ENCODE data around the gene LSS. TPM values are rescaled to one million over a fixed set of nuclear protein-coding genes. Genes with fewer than 3 reads are reported as not detected.

LSS gene
- total RNA-seq, 6 donors from 2014 or later = 71.7 to 266 (median 135) TPM

GRCh38 chr21:46220275-46220810, 8.2 kb downstream of the LSS start:
- no peak for ATAC-seq (ENCODE audit: low FRiP score in 2 of 2)
- no peak for DNase-seq

GRCh38 chr21:46219591-46220239, 8.9 kb downstream of the LSS start:
- ATAC-seq (ENCODE audit: low FRiP score in 2 of 2) (no peak), DNase-seq (peak in 1 of 2 donors; percentile 35)
- Histone ChIP-seq H3K27me3 (no peaks in the 10 kb centered on the region), H3K9me3 (no peaks in the 10 kb centered on the region), H3K27ac (no peak overlapping the region), H3K4me3 (no peak overlapping the region), H3K36me3 (peaks cover 10 to 78% (median 55%) of the 10 kb centered on the region in 4 donors), H3K4me1 (peaks cover 2 to 32% (median 17%) of the 10 kb centered on the region in 4 donors)
- WGBS, 2 donors = 56 to 80% methylated on average over 9 of the region's 13 CpGs
- TF ChIP-seq CTCF (IDR thresholded peaks at IDR 0.05) (no peak), POLR2A (IDR thresholded peaks at IDR 0.05) (no peak), POLR2AphosphoS5 (IDR thresholded peaks at IDR 0.05) (no peak), EP300 (IDR thresholded peaks at IDR 0.05) (no peak)

More at GRCh38 chr21:46220275-46220810, 8.2 kb downstream of the LSS start:
- H3K36me3 ChIP-seq = peaks cover 10 to 72% (median 51%) of the 10 kb centered on the region in 4 donors
- WGBS, 2 donors = 77 to 80% methylated on average over 13 of the region's 13 CpGs
- no peaks in the 10 kb centered on the region for H3K27me3 ChIP-seq
- peaks cover 4 to 35% (median 19%) of the 10 kb centered on the region in 4 donors for H3K4me1 ChIP-seq
- TF ChIP-seq EP300 (IDR thresholded peaks at IDR 0.05) = no peak
- TF ChIP-seq CTCF (IDR thresholded peaks at IDR 0.05) = no peak
- TF ChIP-seq POLR2AphosphoS5 (IDR thresholded peaks at IDR 0.05) = no peak
- TF ChIP-seq POLR2A (IDR thresholded peaks at IDR 0.05) = no peak
- H3K4me3 ChIP-seq = no peak overlapping the region
- H3K27ac ChIP-seq = peak overlapping the region in 1 of 4 donors; percentile 49
- no peaks in the 10 kb centered on the region for H3K9me3 ChIP-seq

DNA sequence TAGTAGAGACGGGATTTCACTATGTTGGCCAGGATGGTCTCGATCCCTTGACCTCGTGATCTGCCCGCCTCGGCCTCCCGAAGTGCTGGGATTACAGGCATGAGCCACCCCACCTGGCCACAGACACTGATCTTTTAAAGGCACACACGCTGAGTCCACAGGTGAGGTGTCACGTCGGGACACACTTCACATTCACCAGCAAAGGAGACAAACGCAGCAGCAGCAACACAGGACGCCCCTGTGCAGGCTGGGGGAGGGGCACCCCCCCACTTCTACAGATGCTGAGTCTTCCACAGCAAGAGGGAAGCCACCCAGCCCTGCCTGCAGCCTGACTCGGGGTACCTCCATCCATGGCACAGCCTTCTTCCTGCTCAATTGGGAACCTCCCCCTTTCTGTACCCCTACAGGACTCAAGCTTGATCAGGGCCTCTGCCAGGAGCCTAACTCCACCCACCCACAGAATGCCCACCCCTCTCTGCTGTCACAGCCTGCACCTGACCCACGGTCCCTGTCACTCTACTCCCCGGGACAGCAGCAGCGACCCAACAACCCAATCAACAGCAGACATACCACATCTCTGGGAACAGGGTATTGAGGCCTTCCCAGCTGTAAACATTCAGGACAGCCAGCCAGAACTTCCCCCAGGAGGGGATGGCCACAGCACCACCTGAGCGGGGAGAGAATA, 9.5 kb downstream of the LSS start:
- no peak for ATAC-seq (ENCODE audit: low FRiP score in 2 of 2)
- Histone ChIP-seq H3K9me3 (no peaks in the 10 kb centered on the region), H3K27ac (no peak overlapping the region), H3K27me3 (no peaks in the 10 kb centered on the region), H3K4me1 (peaks cover 0 to 29% (median 17%) of the 10 kb centered on the region in 4 donors), H3K36me3 (peaks cover 10 to 85% (median 60%) of the 10 kb centered on the region in 4 donors), H3K4me3 (no peak overlapping the region)
- WGBS, 2 donors = 92 to 97% methylated on average over 11 to 15 of the region's 16 CpGs
- TF ChIP-seq POLR2AphosphoS5 (IDR thresholded peaks at IDR 0.05) (no peak), EP300 (IDR thresholded peaks at IDR 0.05) (no peak), POLR2A (IDR thresholded peaks at IDR 0.05) (no peak), CTCF (IDR thresholded peaks at IDR 0.05) (no peak)
- no peak for DNase-seq

- no peaks in the 10 kb centered on the region for H3K27me3 ChIP-seq
- no peak for TF ChIP-seq EP300 (IDR thresholded peaks at IDR 0.05)
- no peak for TF ChIP-seq POLR2AphosphoS5 (IDR thresholded peaks at IDR 0.05)
- TF ChIP-seq CTCF (IDR thresholded peaks at IDR 0.05) = no peak
- no peak for TF ChIP-seq POLR2A (IDR thresholded peaks at IDR 0.05)
These were observed 10.9 kb downstream of the LSS start for GRCh38 chr21:46217511-46218196.

More at GRCh38 chr21:46217511-46218196, 10.9 kb downstream of the LSS start:
- ATAC-seq (ENCODE audit: low FRiP score in 2 of 2) (no peak), DNase-seq (peak in 1 of 2 donors; percentile 64)
- H3K4me1 ChIP-seq = peaks cover 0 to 24% (median 14%) of the 10 kb centered on the region in 4 donors
- 93 to 95% methylated on average over 22 of the region's 22 CpGs for WGBS, 2 donors
- peaks cover 10 to 94% (median 70%) of the 10 kb centered on the region in 4 donors for H3K36me3 ChIP-seq
- H3K27ac ChIP-seq = no peak overlapping the region
- no peaks in the 10 kb centered on the region for H3K9me3 ChIP-seq
- H3K4me3 ChIP-seq = no peak overlapping the region
